Skeletal muscle tissue (tissue), 4 donors: ENCODE results near the gene RSRC1. TPM values are rescaled to one million over a fixed set of nuclear protein-coding genes. Genes with fewer than 3 reads are reported as not detected.
"Not testable (repeated sequence)": the region's sequence is repeated elsewhere in the genome, so short reads cannot be mapped to it uniquely, and the experiment has no call there.

Experiments
- H3K27ac ChIP-seq: one replicate; pipeline ENCODE4 v1.7.0; 2013; ENCODE audit warnings: mild to moderate bottlenecking, low read depth, low read length, inconsistent platforms
- H3K27me3 ChIP-seq, 3 donors: one replicate each; pipeline ENCODE4 v1.7.0; 2013; ENCODE audit warnings: low read length in 3 of 3; ENCODE audit not compliant: control insufficient read depth in 3 of 3, insufficient read depth in 3 of 3
- H3K36me3 ChIP-seq, 3 donors: one replicate each; pipeline ENCODE4 v1.7.0; 2013; ENCODE audit warnings: low read length in 3 of 3; ENCODE audit not compliant: control insufficient read depth in 3 of 3, insufficient read depth in 3 of 3
- H3K4me1 ChIP-seq, 3 donors: one replicate each; pipeline ENCODE4 v1.7.0; 2013; ENCODE audit warnings: low read length in 3 of 3, mild to moderate bottlenecking in 3 of 3; ENCODE audit not compliant: control insufficient read depth in 3 of 3, insufficient read depth in 3 of 3
- H3K4me3 ChIP-seq, 3 donors: one replicate each; pipeline ENCODE4 v1.7.0; 2013; ENCODE audit warnings: low read length in 3 of 3
- H3K9ac ChIP-seq, 3 donors: one replicate each; pipeline ENCODE4 v1.7.0; 2013; ENCODE audit warnings: low read length in 3 of 3, mild to moderate bottlenecking in 3 of 3, moderate library complexity in 2 of 3, low read depth in 1 of 3
- H3K9me3 ChIP-seq, 3 donors: one replicate each; pipeline ENCODE4 v1.7.0; 2013; ENCODE audit warnings: low read length in 3 of 3; ENCODE audit not compliant: control insufficient read depth in 3 of 3
- total RNA-seq: library from RNA; depleted of rRNA; stranded (reverse); fragments of >200 nt; gene quantifications from one replicate; pipeline ENCODE4 v1.2.3, GENCODE V29; 2014
- donor health status: Osteomylitis.

Gene RSRC1
- total RNA-seq, 1 donor from 2014 or later: 33.4 TPM

DNA sequence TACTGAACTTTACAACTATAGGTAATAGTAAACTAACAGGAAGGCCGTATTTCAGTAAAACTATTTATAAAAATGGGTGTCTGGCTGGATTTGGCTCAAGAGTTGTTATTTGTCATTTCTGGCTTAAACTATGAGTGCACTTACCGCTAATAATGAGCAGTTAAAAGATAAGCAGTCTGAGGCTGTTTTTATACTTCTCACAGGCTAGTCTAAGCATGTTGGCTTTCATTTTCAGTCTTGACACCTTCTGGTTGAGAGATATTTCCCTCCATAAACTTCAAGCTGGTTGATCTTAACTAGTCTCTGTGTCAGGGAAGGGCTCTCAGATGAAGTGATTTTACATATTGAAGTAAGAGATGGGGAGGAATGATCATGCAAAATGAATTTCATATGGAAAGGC, 96.1 kb downstream of the RSRC1 start:
- Histone ChIP-seq H3K4me3 (no peak overlapping the region), H3K9ac (no peak overlapping the region), H3K9me3 (no peaks in the 10 kb centered on the region), H3K27ac (no peak overlapping the region), H3K27me3 (no peaks in the 10 kb centered on the region), H3K4me1 (no peaks in the 10 kb centered on the region), H3K36me3 (no peaks in the 10 kb centered on the region)

DNA sequence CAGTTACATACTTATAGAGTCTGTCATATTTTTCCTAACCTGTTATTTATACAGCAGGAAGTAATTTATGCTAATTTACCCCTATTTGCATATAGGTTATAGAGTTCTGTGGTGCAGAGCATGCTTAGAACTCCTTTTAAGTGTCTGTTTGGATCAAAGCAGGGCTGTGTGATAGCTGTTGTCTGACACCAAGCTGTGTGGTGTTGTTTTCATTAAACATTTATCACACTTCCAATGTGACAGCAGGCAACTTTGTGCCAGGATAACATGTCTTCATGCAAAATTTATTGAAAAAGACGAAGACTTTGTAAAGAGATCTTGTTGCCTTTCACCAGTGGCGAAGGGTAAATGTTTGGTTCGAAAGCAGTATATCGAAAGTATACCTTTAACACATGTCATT, 100.2 kb downstream of the RSRC1 start:
- Histone ChIP-seq H3K9ac (no peak overlapping the region), H3K27me3 (no peaks in the 10 kb centered on the region), H3K4me3 (no peak overlapping the region), H3K36me3 (no peaks in the 10 kb centered on the region), H3K27ac (no peak overlapping the region), H3K4me1 (no peaks in the 10 kb centered on the region), H3K9me3 (no peaks in the 10 kb centered on the region)

DNA sequence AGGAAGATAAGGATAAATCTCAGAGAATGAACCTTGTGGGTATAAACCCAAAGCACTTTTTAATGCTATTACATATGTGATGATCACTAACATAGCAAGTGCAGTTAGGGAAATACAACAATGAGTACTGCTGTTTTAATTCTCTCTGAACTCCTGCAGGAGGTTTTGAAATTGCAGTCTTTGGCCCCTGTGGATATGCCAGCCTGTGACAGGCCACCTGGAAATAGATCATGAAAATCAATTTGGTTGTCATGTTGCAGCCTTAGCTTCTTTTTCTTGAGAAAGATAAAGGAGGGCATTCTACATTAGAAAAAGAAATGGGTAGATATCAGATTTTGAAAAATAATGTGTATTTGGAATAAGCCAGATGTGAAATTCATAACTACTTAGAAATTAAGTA, 103.6 kb downstream of the RSRC1 start:
- H3K9me3 ChIP-seq: no peaks in the 10 kb centered on the region
- no peaks in the 10 kb centered on the region for H3K27me3 ChIP-seq
- H3K4me1 ChIP-seq: no peaks in the 10 kb centered on the region
- H3K27ac ChIP-seq: no peak overlapping the region
- H3K4me3 ChIP-seq: no peak overlapping the region
- no peaks in the 10 kb centered on the region for H3K36me3 ChIP-seq
- H3K9ac ChIP-seq: no peak overlapping the region

DNA sequence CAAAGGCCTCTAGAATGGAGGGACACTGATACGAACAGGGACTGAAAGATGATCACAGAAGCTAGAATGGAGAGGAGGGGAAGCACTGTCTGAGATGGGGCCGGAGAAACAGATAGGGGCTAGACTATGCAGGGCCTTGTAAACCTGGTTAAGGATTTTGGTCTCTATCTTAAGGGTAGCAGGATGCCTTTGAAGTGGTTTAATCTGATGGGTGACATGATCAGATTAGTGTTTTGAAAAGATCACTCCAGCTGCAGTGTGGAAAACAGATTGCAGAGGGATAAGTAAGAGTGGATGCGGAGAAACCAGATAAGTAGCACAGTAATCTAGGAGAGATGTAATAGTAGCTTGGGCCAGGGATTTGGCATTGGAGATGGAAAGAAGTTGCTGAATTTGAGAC, 108.1 kb downstream of the RSRC1 start:
- Histone ChIP-seq H3K4me1 (no peaks in the 10 kb centered on the region), H3K9ac (no peak overlapping the region), H3K4me3 (no peak overlapping the region), H3K36me3 (no peaks in the 10 kb centered on the region), H3K27me3 (no peaks in the 10 kb centered on the region), H3K27ac (no peak overlapping the region), H3K9me3 (no peaks in the 10 kb centered on the region)

DNA sequence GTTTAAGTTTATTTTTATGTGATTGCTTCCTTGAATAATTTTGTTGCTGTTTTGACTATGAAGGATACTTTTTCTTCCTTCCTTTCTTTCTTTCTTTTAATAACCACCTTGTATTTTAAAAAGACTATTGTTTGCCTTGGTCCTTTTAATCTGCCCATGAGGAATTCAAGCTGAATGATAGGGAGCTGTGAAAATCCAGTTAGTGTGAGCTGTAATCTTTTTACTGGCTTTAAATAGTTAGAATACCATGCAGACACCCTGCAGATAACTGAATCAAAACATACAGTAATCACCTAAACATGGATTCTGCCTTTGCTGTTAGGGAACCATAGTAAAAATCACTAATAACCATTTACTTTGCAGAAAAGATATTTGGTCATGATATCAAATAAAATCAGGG, 110.7 kb downstream of the RSRC1 start:
- Histone ChIP-seq H3K4me3 (no peak overlapping the region), H3K36me3 (no peaks in the 10 kb centered on the region), H3K9ac (no peak overlapping the region), H3K27me3 (no peaks in the 10 kb centered on the region), H3K9me3 (no peaks in the 10 kb centered on the region), H3K4me1 (no peaks in the 10 kb centered on the region), H3K27ac (no peak overlapping the region)

DNA sequence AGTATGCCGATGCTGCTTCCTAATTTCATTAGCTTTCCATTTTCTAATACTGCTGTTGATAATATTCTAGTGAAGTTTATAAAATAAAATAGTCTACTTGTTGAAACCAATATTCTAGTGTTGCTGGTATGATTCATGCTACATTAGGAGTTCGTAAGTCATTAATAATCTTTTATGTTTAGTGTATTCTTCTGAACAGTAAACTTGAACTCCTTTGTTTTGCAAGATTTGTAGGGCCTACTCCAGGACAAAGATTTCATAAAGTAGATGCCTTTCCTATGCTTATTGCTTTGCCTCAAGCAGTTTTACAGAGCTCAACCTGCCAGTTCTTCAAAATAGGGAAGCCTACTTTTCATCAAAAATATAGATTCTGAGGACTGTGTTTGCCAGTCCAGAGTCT, 111.5 kb downstream of the RSRC1 start:
- Histone ChIP-seq H3K27me3 (no peaks in the 10 kb centered on the region), H3K36me3 (no peaks in the 10 kb centered on the region), H3K4me1 (no peaks in the 10 kb centered on the region), H3K9ac (no peak overlapping the region), H3K9me3 (no peaks in the 10 kb centered on the region), H3K4me3 (no peak overlapping the region), H3K27ac (no peak overlapping the region)

DNA sequence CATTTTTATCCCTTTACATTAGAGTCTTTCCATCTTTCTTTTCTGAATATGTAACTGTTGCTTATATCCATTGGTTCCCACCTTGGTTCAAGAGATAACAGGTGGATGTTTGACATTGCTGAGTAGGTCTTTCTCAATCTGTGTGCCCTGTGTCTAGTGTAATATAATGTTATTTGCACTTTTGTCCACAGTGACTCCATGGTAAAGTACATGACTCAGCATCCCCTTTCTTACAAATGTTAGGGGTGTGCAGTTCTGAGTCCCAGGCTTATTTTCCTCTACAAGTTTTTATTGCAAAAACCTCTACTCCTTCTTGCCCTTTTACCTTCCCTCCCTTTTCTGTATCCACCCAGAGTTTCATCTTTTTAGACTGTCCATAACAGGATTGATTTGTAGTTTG, 116.5 kb downstream of the RSRC1 start:
- no peaks in the 10 kb centered on the region for H3K4me1 ChIP-seq
- H3K9ac ChIP-seq: no peak overlapping the region
- no peak overlapping the region for H3K4me3 ChIP-seq
- no peaks in the 10 kb centered on the region for H3K36me3 ChIP-seq
- H3K27ac ChIP-seq: no peak overlapping the region
- H3K27me3 ChIP-seq: no peaks in the 10 kb centered on the region
- H3K9me3 ChIP-seq: no peaks in the 10 kb centered on the region

DNA sequence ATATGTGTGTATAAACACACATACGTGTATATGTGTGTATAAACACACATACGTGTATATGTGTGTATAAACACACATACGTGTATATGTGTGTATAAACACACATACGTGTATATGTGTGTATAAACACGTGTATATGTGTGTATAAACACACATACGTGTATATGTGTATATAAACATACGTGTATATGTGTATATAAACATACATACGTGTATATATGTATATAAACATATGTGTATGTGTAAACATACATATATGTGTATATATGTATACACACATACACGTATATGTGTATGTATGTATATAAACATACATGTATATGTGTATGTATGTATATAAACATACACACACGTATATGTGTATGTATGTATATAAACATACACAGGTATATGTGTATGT, 119.1 kb downstream of the RSRC1 start:
- H3K27me3 ChIP-seq, H3K36me3 ChIP-seq, H3K9ac ChIP-seq, H3K4me3 ChIP-seq, H3K27ac ChIP-seq, H3K9me3 ChIP-seq, H3K4me1 ChIP-seq: not testable (repeated sequence)

DNA sequence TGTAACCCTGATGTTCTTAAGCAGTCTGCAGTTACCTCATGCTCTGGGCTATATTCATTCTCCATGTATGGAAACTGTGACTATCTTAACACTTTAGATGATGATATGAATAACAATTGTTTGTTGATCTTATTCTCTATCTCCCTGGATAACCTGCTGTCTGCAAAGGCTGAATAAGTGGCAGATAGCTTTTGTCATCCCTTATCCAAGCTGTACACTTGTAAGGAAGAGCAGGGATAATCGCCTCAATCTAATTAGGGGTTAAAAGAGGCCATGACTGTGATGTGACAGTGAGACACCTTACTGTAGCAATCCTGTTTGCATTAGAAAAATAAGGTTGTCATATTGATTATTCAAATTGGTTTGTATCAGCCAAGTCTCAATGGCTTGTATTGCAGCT, 123.9 kb downstream of the RSRC1 start:
- Histone ChIP-seq H3K9me3 (no peaks in the 10 kb centered on the region), H3K4me3 (no peak overlapping the region), H3K36me3 (peaks cover 0 to 3% (median 0%) of the 10 kb centered on the region in 3 donors), H3K27ac (no peak overlapping the region), H3K4me1 (no peaks in the 10 kb centered on the region), H3K9ac (no peak overlapping the region), H3K27me3 (no peaks in the 10 kb centered on the region)

DNA sequence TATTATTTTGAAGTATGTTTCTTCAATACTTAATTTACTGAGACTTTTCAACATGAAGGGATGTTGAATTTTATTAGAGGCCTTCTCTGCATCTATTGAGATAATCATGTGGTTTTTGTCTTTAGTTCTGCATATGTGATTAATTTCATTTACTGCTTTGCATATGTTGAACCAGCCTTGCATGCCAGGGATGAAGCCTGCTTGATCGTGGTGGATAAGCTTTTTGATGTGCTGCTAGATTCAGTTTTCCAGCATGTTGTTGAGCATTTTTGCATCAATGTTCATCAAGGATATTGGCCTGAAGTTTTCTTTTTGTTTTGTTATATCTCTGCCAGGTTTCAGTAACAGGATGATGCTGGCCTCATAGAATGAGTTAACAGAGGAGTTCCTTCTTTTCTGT, 134.4 kb downstream of the RSRC1 start:
- Histone ChIP-seq H3K27me3 (no peaks in the 10 kb centered on the region), H3K4me1 (no peaks in the 10 kb centered on the region), H3K36me3 (no peaks in the 10 kb centered on the region), H3K9me3 (no peaks in the 10 kb centered on the region), H3K9ac (no peak overlapping the region), H3K27ac (no peak overlapping the region), H3K4me3 (no peak overlapping the region)

DNA sequence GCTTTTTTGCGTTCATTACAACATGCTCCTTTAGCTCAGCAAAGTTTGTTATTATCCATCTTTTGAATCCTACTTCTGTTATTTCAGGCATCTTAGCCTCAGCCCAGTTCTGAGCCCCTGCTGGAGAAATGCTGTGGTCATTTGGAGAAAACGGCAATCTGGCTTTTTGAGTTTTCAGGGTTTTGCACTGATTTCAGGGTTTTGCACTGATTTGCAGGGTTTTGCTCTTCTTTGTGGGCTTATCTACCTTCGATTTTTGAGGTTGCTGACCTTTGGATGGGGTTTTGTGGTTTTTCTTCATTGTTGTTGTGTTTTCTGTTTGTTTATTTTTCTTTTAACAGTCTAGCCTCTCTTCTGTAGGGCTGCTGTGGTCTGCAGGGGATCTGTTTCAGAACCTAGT, 137.4 kb downstream of the RSRC1 start:
- Histone ChIP-seq H3K9ac (no peak overlapping the region), H3K27ac (no peak overlapping the region), H3K4me3 (no peak overlapping the region), H3K27me3 (no peaks in the 10 kb centered on the region), H3K4me1 (no peaks in the 10 kb centered on the region), H3K36me3 (peaks cover 0 to 2% (median 0%) of the 10 kb centered on the region in 3 donors), H3K9me3 (no peaks in the 10 kb centered on the region)
